ENCODE data around the gene C1orf87. TPM values are rescaled to one million over a fixed set of nuclear protein-coding genes. Genes with fewer than 3 reads are reported as not detected.
"Not testable (repeated sequence)": the region's sequence is repeated elsewhere in the genome, so short reads cannot be mapped to it uniquely, and the experiment has no call there.

C1orf87 gene
- polyA plus RNA-seq, 1 donor = 0.80 TPM

DNA sequence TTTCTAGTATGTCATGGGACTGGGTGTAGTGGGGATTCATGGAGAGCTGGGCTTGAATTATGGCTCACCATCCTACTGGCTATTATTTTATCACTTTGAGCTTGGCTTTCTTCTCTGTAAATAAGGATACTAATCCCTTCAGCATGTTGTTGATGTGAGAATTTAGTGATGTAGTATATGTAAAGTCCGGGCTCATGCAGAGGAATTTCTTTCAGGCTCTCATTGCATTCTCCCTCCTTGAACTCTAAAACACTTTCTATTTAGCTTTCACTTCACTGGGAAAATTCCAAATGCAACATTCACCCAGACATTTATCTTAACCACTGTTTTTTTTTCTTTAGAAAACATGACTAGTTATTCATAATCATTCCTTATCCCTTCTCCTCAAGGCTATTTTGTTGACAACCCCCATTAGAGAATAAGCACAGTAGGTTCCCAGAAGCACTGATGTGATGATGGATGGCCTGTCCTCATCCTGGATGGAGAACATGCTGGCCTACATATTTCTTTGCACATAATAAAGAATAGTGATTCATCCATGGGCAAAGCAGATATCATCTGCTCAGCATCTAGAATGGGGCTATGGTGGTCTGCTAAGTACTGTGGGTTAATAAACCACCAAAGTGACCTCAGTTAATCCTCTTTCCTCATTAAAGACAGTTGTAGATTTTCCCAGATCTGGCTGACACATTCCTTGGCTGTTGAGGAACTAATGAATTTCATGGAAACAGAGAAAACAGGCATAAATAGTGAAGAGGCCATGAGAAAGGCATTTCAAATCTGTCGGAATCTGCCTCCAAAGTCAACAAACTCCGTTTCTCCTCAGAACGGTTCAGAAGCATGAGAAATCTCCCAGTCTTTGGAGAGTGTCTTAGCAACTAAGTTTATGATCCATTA, 79.0 kb downstream of the C1orf87 start:
- peak; percentile 53 for DNase-seq (ENCODE audit: low read depth)

- DNase-seq (ENCODE audit: low read depth) = no peak
Observed at GRCh38 chr1:59992040-59992820, 81.3 kb downstream of the C1orf87 start.

GRCh38 chr1:59990470-59990869, 83.1 kb downstream of the C1orf87 start:
- no peak for DNase-seq (ENCODE audit: low read depth)

DNA sequence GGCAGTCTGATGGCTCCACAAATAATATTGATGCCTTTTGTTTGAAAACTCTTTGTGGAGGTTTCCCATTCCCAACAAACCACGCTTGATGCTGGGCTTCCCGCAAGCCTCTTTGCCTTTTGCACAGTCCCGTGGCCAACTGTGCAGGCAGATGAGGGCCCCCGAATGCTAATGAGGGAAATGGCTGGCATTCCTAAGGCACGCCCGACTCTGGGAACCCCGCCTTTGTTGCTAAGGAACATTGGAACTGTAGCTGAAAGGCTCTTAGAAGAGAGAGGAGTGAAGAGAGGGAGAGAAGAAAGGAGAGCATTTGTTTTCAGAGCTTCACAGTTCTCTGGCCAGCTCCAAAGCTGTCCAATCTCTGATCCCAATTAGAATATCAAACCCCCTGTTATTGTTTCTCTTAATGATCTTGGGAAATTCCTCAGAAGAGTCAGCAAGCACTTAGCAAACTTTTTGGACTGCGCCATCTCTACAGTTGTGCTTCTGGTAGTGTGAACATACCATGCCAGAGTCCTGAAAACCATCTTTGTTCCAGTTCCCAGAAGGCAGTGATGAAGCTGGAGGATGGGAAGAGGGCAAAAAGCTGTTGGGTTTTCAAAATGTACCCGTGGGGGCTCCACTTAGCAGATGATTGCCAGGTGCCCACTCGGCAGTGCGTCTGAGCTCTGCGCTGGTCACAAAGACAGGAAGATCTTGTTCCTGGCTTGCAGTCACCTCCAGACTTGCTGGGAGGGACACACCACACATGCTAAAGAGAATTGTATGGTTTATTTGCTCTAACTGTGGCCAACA, 86.9 kb downstream of the C1orf87 start:
- no peak for DNase-seq (ENCODE audit: low read depth)

GRCh38 chr1:59985911-59986515, 87.6 kb downstream of the C1orf87 start:
- DNase-seq (ENCODE audit: low read depth) = no peak

DNA sequence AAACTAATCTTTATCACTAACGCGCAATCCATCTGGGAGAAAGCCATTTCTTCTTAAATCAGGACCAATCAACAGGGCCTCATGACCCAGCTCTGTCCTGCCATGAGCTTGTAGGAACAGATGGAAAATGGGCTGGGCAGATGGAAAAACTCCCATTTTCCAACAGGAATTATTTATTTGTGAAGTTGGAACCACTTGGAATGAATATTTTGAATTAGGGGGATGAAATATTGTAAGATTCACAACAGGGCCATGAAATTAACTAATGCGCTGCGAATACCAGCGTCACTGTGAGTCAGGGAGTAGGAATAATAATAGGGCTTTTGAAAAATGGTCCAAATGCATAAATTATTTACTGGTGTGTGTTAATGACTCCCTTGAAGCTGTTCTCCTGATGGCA, 93.9 kb downstream of the C1orf87 start:
- DNase-seq (ENCODE audit: low read depth) = no peak

GRCh38 chr1:59978511-59978910, 95.1 kb downstream of the C1orf87 start:
- no peak for DNase-seq (ENCODE audit: low read depth)

GRCh38 chr1:59978026-59978425, 95.5 kb downstream of the C1orf87 start:
- no peak for DNase-seq (ENCODE audit: low read depth)

DNA sequence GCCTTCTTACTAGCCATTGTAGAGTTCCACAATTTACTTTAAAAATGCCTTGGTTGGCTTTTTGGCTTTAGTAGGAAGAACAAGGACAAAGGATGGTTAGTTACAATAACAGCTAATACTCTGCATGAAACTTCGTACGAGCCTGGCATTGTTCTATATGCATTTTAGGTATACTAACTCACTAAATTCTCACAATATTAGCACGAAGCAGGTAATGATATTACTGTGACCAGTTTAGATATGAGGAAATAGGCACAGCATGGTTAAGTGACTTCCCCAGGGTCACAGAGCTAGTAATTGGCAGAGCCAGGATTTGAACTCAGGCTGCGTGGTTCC, 96.5 kb downstream of the C1orf87 start:
- DNase-seq (ENCODE audit: low read depth) = no peak

DNA sequence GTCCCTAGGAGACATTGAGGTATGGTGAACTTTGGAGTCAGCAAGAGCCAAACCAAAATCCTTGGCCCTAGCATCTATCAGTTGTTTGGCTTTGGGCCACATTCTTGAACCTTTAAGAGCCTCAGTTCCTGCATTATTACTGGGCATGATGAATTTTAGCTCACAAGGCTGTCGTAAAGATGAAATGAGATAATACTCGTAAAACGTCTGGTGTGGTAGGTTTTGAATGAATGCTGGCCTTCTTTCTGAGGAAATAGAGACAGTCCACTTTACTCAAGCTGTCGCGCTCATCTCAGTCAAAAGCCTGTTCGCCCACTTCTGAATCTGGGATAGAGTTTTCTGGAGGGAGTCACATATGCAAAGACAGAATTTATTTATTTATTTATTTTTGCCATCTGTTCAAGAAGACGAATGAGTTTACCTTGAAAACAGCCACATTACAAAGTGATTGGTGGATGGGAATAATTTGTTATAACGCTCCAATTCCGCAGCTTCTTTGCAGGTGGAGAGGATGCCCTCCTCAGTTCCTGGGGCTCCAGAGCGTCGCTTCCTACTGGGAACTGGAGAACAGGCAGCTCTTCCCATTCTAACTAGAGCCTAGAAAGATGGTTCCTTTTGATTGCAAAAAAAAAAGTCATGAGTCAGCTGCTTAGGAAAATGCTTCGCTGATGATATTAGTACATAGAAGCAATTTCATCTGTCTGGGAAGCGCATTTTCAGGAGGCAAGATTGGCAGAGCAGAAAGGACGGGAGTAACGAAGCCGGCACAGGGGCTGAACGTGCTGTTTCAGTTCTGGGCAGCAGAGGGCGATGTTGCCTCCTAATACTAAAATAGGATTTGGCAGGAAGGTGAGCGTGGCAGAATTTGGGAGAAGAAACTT, 97.1 kb downstream of the C1orf87 start:
- DNase-seq (ENCODE audit: low read depth) = no peak

GRCh38 chr1:59973719-59974118, 99.9 kb downstream of the C1orf87 start:
- DNase-seq (ENCODE audit: low read depth) = no peak

GRCh38 chr1:59972216-59972927, 101.2 kb downstream of the C1orf87 start:
- no peak for DNase-seq (ENCODE audit: low read depth)

DNA sequence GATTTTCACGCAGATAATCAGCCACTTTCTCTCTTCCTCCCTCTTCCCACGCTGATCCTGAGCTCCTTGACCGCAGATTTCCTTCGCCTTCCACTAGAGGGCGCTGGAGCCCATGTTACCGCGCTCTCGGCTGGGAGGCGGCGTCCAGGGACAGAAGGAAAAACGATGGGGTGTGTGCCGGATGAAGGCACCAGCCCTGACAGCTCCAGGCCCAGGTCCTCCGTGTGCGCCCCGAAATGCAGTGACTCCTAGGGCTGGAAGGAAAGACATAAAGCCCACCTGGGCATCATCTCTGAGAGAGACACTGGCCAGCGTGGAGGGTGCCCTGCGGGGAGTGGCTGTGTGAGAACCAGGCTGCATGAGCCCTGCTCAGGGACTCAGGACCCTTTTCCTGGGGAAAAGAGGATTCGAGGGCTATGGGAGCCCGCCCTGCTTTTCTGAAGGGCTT, 102.1 kb downstream of the C1orf87 start:
- no peak for DNase-seq (ENCODE audit: low read depth)

GRCh38 chr1:59969542-59970175, 103.9 kb downstream of the C1orf87 start:
- not testable (repeated sequence) for DNase-seq (ENCODE audit: low read depth)

DNA sequence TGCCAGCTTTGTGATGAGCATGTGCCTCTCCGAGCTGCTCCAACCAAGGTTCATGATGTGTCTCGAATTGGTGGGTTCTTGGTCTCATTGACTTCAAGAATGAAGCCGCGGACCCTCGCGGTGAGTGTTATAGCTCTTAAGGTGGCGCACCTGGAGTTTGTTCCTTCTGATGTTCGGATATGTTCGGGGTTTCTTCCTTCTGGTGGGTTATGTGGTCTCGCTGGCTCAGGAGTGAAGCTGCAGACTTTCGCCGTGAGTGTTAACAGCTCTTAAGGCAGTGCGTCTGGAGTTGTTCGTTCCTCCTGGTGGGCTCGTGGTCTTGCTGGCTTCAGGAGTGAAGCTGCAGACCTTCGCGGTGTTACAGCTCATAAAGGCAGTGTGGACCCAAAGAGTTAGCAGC, 104.8 kb downstream of the C1orf87 start:
- DNase-seq (ENCODE audit: low read depth) = not testable (repeated sequence)

DNA sequence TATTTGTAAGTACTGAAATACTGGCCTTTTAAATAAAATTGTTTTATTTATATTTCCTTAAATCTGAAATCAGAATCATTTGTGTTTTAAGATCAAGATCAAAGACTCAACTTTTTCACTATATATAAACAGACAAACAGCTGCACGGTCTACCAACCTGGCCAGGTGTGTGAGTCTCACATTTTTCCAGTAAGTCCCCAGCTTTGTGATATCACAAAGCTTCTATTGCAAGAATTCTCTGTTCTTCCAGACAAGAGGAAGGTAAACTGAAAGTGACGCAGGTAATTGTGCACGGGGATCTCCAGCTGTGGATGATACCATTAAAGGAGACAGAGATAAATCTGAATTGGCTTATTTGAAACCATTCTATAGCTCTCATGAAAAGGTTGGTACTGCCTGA, 105.8 kb downstream of the C1orf87 start:
- DNase-seq (ENCODE audit: low read depth) = no peak

- no peak for DNase-seq (ENCODE audit: low read depth)
Observed at GRCh38 chr1:59967141-59967697, 106.4 kb downstream of the C1orf87 start.

GRCh38 chr1:59952065-59952464, 121.5 kb downstream of the C1orf87 start:
- DNase-seq (ENCODE audit: low read depth) = no peak

DNA sequence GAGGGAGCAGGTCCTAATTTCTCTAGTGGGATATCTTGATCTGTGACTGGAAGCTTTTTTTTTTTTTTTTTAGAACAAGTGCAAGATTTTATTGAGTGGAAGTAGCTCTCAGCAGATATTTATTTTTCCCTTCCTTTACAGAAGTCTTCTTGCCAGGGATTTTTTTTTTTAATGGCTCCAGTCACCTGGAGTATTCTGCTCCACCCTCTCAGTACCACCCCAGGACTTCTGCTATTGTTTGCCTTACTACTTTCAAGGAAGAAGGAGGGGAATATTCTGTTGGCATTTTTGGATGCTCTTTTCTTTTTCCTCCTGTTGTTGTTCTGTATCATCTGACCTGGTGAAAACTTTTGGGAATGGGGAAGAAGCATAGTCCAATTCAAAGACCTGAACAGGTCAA, 123.9 kb downstream of the C1orf87 start:
- no peak for DNase-seq (ENCODE audit: low read depth)
